AG04450 (cell line): ENCODE measurements around the gene XPNPEP1. TPM values are rescaled to one million over a fixed set of nuclear protein-coding genes. Genes with fewer than 3 reads are reported as not detected.

ENCODE experiments used
- CTCF ChIA-PET: fragments of 300-600, 350-600 bp; formaldehyde crosslinking; extraction: SDS; loops from one replicate; lab custom pipeline; 2022; ENCODE audit warnings: antibody characterized with exemption, inconsistent platforms; lab: Charles Lee
- POLR2A ChIA-PET: fragments of 350-600 bp; formaldehyde crosslinking; extraction: SDS; loops from one replicate; lab custom pipeline; 2021; ENCODE audit warnings: antibody characterized with exemption, inconsistent platforms; lab: Yijun Ruan, JAX
- DNase-seq: peaks from one replicate; pipeline ENCODE4 v3.0.0-alpha.2; 2011; ENCODE audit warnings: low read depth, low spot score
- H3K27ac ChIP-seq: one replicate; pipeline ENCODE4 v1.5.1; 2012; ENCODE audit warnings: low read depth, low read length, control low read depth
- H3K27me3 ChIP-seq: one replicate; pipeline ENCODE4 v1.6.0; 2012; ENCODE audit warnings: low read length; ENCODE audit not compliant: control insufficient read depth, insufficient read depth
- H3K4me3 ChIP-seq: 2 replicates; pipeline ENCODE4 v1.5.1; 2011; ENCODE audit warnings: mild to moderate bottlenecking, low read depth, low read length, control low read depth
- H3K9me3 ChIP-seq: 2 replicates; pipeline ENCODE4 v1.5.1; 2012; ENCODE audit warnings: low read length; ENCODE audit not compliant: control insufficient read depth, insufficient read depth
- CTCF ChIP-seq: IDR thresholded peaks from 2 replicates; pipeline ENCODE4 v1.5.1; 2011; ENCODE audit warnings: low read depth, low read length, control low read depth, inconsistent platforms
- polyA plus RNA-seq: library from polyadenylated mRNA; depleted of rRNA; stranded (reverse); fragments of >200 nt; gene quantifications from 2 replicates; pipeline ENCODE4 v1.2.3, GENCODE V29; 2011

XPNPEP1 gene
- polyA plus RNA-seq, 1 experiment: 134 TPM

- POLR2A ChIA-PET: no interaction called here
- CTCF ChIA-PET: no interaction called here
- TF ChIP-seq CTCF: no peak
- no peak overlapping the region for H3K27ac ChIP-seq
- no peak overlapping the region for H3K4me3 ChIP-seq
- no peaks in the 10 kb centered on the region for H3K9me3 ChIP-seq
- DNase-seq: no peak
- H3K27me3 ChIP-seq: no peaks in the 10 kb centered on the region
Measured at GRCh38 chr10:109932391-109932790, 9.1 kb upstream of the XPNPEP1 start.

- CTCF ChIA-PET: no interaction called here
- POLR2A ChIA-PET: no interaction called here
- TF ChIP-seq CTCF: no peak
- H3K9me3 ChIP-seq: no peaks in the 10 kb centered on the region
- H3K27me3 ChIP-seq: no peaks in the 10 kb centered on the region
- DNase-seq: no peak
- H3K4me3 ChIP-seq: no peak overlapping the region
- no peak overlapping the region for H3K27ac ChIP-seq
Measured at GRCh38 chr10:109931163-109931562, 7.9 kb upstream of the XPNPEP1 start.

GRCh38 chr10:109929501-109930219 is 6.3 kb upstream of the XPNPEP1 start:
- ChIA-PET POLR2A (no interaction called here), CTCF (interaction anchor here (0.6 kb wide), 1 partner anchor 10 kb away, joined by 3 read pairs; no protein-coding TSS in a partner anchor)
- no peaks in the 10 kb centered on the region for H3K27me3 ChIP-seq
- no peak for DNase-seq
- H3K4me3 ChIP-seq: no peak overlapping the region
- no peak overlapping the region for H3K27ac ChIP-seq
- TF ChIP-seq CTCF: no peak
- H3K9me3 ChIP-seq: no peaks in the 10 kb centered on the region

GRCh38 chr10:109928475-109928891 is 5.2 kb upstream of the XPNPEP1 start:
- Histone ChIP-seq H3K9me3 (no peaks in the 10 kb centered on the region), H3K27me3 (no peaks in the 10 kb centered on the region), H3K4me3 (no peak overlapping the region), H3K27ac (no peak overlapping the region)
- CTCF ChIA-PET: no interaction called here
- no peak for DNase-seq
- POLR2A ChIA-PET: no interaction called here
- no peak for TF ChIP-seq CTCF

GRCh38 chr10:109926825-109927224 is 3.5 kb upstream of the XPNPEP1 start:
- Histone ChIP-seq H3K9me3 (no peaks in the 10 kb centered on the region; the same call in 1 of the 2 replicates), H3K27ac (no peak overlapping the region), H3K27me3 (no peaks in the 10 kb centered on the region), H3K4me3 (no peak overlapping the region)
- ChIA-PET CTCF (no interaction called here), POLR2A (no interaction called here)
- no peak for DNase-seq
- no peak for TF ChIP-seq CTCF
